UCSD-AML1 (cell line): ENCODE results near the gene CXXC5.
A peak's percentile ranks its signal among the peaks of the same experiment; 100 is the strongest.

ENCODE experiments used
- DNase-seq: peaks from one replicate; lab custom pipeline; 2025; ENCODE audit not compliant: unreplicated experiment; lab: John Stamatoyannopoulos, UW

The CXXC5 gene

DNA sequence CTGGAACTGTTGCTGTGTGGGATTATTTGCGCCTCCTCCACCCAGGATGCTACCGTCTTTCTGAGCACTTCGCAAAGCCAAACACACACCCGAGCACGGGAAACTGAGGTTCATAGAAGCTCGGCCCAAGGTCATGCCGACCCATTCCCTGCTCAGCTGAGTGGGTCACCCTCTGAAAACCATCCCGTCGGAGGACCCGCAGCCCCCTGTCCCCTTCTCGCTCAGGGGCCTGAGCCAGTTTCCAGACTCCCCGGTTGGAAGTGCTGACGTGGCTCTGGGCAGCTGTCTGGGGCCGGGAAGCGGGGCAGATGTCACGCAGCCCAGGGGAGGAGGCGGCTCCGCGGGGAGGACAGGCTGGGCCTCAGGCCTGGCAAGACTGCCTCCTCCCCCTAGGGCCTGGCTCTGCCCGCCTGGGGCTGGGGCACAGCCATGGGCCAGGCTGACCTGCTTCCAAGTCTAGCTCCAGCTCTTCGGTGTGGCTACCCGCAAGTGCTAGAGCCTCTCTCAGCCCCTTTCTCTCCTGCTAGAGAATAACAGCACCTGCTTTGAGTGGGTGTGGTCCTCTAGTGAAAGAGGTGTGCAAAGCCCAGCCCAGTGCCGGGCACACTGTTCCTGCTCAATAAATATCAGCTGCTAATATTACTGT, 9.9 kb upstream of the CXXC5 start:
- DNase-seq: peak; percentile 61

DNA sequence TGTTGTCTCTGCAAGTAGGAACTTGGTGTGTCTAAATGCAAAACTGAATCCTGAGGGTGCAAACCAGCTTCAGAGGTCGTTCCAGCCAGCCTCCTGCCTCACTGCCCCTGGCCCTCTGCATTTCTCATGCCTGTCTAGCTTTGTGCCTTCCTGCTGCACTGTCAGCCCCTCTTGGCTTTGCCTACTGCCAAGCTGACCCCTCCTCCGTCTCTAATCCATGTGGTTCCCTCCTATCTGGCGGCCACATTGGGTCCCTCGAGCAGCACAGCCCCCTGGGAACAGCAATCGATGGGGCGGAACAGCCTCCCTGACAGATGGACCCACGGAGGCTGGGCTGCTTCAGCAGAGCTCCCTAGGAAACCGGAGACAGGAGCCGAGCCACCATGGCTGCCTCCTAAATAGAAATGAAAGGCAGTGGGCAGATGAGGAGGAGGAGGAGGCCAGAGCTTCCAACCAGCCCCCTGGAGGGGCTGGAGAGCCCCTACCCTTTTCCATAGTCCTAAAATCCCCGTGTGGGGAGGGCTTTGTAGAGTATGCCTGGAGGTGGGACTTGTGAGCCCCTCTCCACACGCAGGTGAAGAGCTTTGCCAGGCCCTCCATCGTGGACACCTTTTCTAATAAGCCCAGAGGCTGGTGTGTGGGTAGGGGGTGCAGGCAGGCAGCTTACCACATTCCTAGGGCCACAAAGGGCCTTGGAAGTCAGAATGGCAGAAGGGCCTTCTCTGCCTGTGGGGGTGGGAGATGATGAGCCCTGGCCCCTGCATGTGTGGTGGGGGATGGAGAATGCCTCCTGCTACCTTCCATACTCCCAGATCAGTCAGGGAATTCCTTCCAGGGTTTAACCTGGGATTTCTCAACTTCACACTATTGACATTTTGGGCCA, 9.2 kb upstream of the CXXC5 start:
- DNase-seq: no peak

- no peak for DNase-seq
These were observed 8.3 kb upstream of the CXXC5 start for GRCh38 chr5:139639619-139640380.

- DNase-seq: no peak
These were observed 7.6 kb upstream of the CXXC5 start for GRCh38 chr5:139640421-139641115.

GRCh38 chr5:139641116-139642080, 6.8 kb upstream of the CXXC5 start:
- no peak for DNase-seq

GRCh38 chr5:139642213-139642612, 5.9 kb upstream of the CXXC5 start:
- DNase-seq: no peak

- DNase-seq: no peak
These were observed 5.0 kb upstream of the CXXC5 start for GRCh38 chr5:139642891-139643871.

DNA sequence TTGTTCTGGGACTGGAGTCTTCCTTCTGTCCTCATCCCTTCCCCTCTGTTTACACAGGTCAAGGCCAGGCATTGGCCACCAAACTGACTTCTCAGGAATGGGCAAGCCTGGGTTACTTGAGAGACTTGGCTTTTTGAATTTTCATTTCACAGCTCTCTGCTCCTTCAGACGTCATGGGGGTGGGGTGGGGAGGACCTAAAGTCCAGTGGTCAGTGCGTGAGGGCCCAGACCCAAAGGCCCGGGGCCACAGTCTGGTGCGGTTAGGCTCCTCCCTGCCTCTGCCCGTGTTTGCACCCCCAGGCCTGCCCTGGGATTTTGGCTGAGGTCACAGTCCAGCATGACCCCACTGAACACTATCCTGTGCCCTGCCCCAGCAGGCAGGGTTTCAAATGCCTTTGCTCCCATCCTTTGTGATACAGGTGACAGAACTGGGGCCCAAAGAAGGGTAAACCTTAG, 4.1 kb upstream of the CXXC5 start:
- no peak for DNase-seq

DNA sequence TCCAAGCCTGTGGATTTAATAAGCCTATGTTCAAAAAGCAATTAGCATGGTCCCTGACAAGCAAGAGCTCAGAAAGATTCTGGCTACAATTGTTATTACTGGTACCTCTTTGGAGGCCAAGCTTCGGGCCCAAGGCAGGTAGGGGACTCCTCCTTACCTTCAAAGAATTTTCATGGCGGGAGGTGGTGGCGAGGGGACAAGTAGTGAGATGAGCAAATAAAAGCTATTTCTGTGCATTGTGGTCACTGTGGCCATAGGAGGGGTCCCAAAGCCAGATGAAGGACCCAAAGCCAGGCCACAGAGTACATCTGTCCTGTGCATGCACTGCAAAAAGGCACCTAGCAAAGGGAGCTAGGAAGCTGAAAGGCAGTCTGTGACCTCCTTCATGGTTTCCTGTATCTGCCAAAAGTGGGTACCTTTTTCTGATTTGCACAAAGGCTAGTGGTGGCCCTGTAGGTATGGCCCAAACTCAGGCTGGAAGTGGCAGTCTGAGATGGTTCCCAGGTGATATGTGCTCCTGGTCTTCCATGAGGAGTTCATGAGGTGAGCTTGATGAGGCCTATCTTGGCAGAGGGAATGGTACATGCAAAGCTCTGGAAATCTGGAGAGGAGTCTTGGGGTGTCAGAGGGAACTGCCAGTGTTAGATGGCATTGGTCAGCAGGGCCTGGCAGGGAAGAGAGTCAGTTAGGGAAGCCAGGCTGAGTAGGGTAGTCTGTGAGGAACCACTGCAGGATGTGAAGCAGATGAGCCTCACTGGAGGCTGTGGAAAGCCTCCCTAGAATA, 3.3 kb upstream of the CXXC5 start:
- DNase-seq: no peak

DNA sequence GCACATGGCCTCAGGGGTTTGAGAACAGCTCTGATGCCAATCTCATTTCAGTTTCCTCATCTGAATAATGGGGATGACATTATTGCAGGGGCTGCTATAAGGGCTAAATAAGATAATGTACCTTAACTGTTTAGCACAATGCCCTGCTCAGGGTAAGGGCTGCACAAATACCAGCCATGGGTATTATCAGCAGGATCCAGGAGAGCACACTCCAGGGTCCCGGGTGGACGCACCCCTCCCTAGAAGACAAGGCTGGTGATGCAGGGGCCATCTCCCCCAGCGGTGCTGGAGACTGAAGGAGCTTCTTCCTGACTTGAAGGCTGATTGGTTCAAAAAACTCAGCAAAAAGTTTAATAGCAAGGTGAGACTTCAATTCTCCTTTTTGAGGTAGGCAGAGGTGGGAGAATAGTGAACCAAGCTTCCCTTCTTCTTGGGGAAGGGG, 2.7 kb upstream of the CXXC5 start:
- DNase-seq: no peak

DNA sequence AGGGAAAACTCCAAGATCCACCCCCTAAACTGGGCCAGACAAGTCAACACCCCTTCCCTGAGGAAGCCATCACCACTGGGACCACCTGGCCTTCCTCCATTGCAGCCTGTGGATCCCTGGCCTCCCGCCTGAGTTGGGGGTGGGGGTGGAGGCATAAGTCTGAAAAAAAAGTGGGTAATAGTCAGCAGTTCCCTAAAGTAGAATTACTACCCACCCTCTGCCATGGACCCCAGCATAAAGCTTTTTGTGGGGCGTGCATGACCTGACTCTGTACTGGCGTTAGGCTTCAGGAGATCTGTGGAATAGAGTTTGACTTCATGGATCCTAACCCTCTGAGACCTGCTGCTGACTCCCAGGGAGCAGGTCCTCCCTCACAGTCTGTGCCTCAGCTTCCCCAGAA, 2.0 kb upstream of the CXXC5 start:
- DNase-seq: no peak

DNA sequence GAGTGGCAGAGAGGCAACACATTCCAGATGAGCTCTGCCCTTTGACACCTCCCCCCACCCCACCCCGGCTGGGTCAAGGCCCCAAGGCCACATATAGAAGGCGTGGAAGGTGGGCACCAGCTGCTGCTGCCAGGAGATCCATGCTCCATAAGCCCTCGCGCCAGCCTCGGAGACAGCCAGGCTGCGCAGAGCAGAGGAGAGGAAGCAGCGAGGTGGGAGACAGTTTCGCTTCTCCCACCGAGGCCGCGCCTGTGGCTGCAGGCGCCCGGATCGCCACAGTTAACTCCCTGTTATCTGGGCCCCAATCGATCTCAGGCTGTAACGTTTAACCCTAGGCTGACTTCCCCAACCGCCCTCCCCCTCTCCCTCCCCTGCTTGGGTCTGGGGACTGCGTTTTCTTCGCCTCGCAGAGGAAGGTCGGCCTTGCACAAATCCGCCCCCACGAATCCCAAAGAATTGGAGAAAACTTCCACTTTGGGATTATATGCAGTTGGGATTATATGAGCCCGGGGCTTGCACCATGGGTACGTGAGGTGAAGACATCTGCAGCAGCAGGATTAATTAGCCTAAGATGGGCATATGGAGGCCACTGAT, 1.1 kb upstream of the CXXC5 start:
- DNase-seq: peak; percentile 62

DNA sequence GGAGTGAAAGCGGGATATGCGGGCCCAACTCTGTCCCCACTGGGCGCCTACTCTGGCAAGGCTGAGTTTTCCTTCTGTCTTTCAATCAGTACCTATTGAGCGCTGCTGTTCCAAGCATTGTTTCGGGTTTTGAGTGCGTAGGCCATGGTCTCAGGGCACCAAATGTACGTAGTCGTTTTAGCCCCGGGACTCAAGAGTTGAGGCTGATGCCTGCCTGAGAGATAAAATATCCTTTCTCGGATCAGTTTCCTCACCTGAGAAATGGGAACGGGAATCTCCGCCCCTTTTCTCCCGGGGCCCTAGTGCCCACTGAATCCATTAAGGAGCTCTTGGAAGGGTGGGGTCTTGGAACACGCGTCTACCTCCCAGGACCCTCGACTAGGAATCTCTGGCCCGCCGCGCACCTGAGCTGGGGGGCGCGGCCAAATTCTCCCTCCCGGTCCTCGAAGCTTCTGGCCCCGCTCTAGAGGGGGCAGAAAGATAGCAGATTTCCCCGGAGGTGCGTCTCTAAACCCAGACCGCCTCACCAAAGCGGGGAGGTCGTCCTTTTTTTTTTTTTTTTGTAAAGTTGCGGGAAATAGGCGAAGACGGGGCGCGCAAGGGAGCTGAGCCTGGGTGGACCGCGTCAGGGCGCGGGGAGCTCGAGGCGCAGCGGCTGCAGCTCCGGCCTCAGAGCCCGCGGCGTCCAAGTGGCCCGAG, 494 bp upstream of the CXXC5 start:
- no peak for DNase-seq

DNA sequence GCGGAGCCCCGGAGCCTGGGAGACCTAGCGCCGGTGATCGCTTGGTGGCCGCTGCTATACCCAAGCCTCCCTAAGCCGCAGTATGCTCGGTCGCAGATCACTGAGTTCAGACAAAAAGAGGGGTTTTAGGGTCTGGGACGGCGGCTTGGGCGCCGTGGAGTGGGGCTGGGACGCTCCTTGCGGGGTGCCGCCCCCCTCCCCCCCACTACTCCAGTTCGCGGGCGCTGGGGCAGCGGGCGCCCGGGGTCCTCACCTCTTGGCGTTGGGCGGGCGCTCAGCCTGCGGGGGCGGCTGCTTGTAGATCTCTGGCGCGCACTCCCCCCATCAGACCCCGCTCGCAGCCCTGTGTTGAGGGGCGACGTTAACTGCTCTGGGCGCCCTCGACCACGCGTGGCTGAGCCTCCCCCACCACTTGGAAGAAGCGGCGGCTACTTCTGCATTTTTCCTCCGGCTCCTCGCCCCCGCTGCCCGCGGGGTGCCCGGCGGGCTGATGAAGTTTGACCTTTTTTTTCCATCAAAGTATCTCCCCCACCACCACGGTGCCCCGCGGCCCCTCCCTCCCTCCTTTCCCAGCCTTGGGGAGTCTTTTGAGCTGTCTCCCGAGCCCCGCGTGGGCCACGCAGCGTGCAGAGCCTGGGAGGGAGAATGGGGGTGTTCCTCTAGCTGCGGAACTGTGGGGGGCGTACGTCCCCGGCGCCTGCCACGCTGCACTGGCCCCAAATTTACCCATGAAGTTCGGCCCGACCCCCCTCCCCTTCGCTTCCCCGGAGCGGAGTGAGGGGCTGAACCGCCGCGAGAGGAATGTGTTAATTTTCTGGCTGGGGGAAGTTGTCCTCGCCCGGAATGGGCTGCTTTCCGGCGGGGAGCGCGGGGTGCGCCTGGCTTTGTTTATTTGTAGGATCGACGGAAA, 1.2 kb downstream of the CXXC5 start:
- peak; percentile 51 for DNase-seq

GRCh38 chr5:139650031-139650688, 2.0 kb downstream of the CXXC5 start:
- peak; percentile 41 for DNase-seq
